MG63 (cell line): ENCODE results near the gene GUCY2C. TPM values are rescaled to one million over a fixed set of nuclear protein-coding genes. Genes with fewer than 3 reads are reported as not detected.
"Not testable (repeated sequence)": the region's sequence is repeated elsewhere in the genome, so short reads cannot be mapped to it uniquely, and the experiment has no call there.

Experiments
- DNase-seq: peaks from one replicate; pipeline ENCODE4 v3.0.0-alpha.2; 2020
- H3K27me3 ChIP-seq: fragments of 250-450 bp; sonication (Bioruptor Pico); 2 replicates; pipeline ENCODE4 v1.5.1; 2020; ENCODE audit warnings: mild to moderate bottlenecking, moderate library complexity
- H3K36me3 ChIP-seq: fragments of 250-450 bp; sonication (Bioruptor Pico); 2 replicates; pipeline ENCODE4 v1.5.1; 2020; ENCODE audit warnings: mild to moderate bottlenecking, moderate library complexity
- H3K4me3 ChIP-seq: fragments of 250-450 bp; sonication (Bioruptor Pico); 2 replicates; pipeline ENCODE4 v1.5.1; 2020; ENCODE audit warnings: mild to moderate bottlenecking, moderate library complexity
- H3K9me3 ChIP-seq: fragments of 250-450 bp; sonication (Bioruptor Pico); 2 replicates; pipeline ENCODE4 v1.5.1; 2020; ENCODE audit warnings: mild to moderate bottlenecking, moderate library complexity
- total RNA-seq: library from RNA; depleted of rRNA; stranded (reverse); fragments of >200 nt; shearing (Covaris generic); gene quantifications from 2 replicates; pipeline ENCODE4 v1.2.3, GENCODE V29; 2014; ENCODE audit warnings: low replicate concordance

GUCY2C gene
- total RNA-seq, 1 experiment from 2014 or later: not detected

- Histone ChIP-seq H3K9me3 (no peaks in the 10 kb centered on the region), H3K27me3 (no peaks in the 10 kb centered on the region), H3K36me3 (no peaks in the 10 kb centered on the region), H3K4me3 (no peak overlapping the region)
- no peak for DNase-seq
Measured at GRCh38 chr12:14694145-14694714, 2.2 kb downstream of the GUCY2C start.

GRCh38 chr12:14693116-14693515 is 3.3 kb downstream of the GUCY2C start:
- Histone ChIP-seq H3K4me3 (no peak overlapping the region), H3K27me3 (no peaks in the 10 kb centered on the region), H3K9me3 (no peaks in the 10 kb centered on the region), H3K36me3 (no peaks in the 10 kb centered on the region)
- DNase-seq: no peak

- H3K27me3 ChIP-seq: no peaks in the 10 kb centered on the region
- H3K4me3 ChIP-seq: no peak overlapping the region
- H3K36me3 ChIP-seq: no peaks in the 10 kb centered on the region
- H3K9me3 ChIP-seq: no peaks in the 10 kb centered on the region
- DNase-seq: no peak
Measured at GRCh38 chr12:14691560-14691959, 4.8 kb downstream of the GUCY2C start.

- Histone ChIP-seq H3K9me3 (no peaks in the 10 kb centered on the region), H3K36me3 (no peaks in the 10 kb centered on the region), H3K27me3 (no peaks in the 10 kb centered on the region), H3K4me3 (no peak overlapping the region)
- DNase-seq: no peak
Measured at GRCh38 chr12:14689996-14690395, 6.4 kb downstream of the GUCY2C start.

- Histone ChIP-seq H3K36me3 (no peaks in the 10 kb centered on the region), H3K9me3 (no peaks in the 10 kb centered on the region), H3K27me3 (no peaks in the 10 kb centered on the region), H3K4me3 (no peak overlapping the region)
- DNase-seq: no peak
Measured at GRCh38 chr12:14689144-14689543, 7.3 kb downstream of the GUCY2C start.

- H3K36me3 ChIP-seq, H3K4me3 ChIP-seq, H3K27me3 ChIP-seq, H3K9me3 ChIP-seq, DNase-seq: not testable (repeated sequence)
Measured at GRCh38 chr12:14682231-14682630, 14.2 kb downstream of the GUCY2C start.

GRCh38 chr12:14681625-14682024 is 14.8 kb downstream of the GUCY2C start:
- no peak overlapping the region for H3K4me3 ChIP-seq
- no peaks in the 10 kb centered on the region for H3K27me3 ChIP-seq
- no peaks in the 10 kb centered on the region for H3K9me3 ChIP-seq
- DNase-seq: no peak
- H3K36me3 ChIP-seq: no peaks in the 10 kb centered on the region

GRCh38 chr12:14681190-14681589 is 15.2 kb downstream of the GUCY2C start:
- no peaks in the 10 kb centered on the region for H3K27me3 ChIP-seq
- H3K9me3 ChIP-seq: no peaks in the 10 kb centered on the region
- no peaks in the 10 kb centered on the region for H3K36me3 ChIP-seq
- DNase-seq: no peak
- H3K4me3 ChIP-seq: no peak overlapping the region

GRCh38 chr12:14678547-14679150 is 17.8 kb downstream of the GUCY2C start:
- no peak overlapping the region for H3K4me3 ChIP-seq
- no peak for DNase-seq
- no peaks in the 10 kb centered on the region for H3K9me3 ChIP-seq
- peaks cover 4% of the 10 kb centered on the region; the same call in 1 of the 2 replicates for H3K27me3 ChIP-seq
- H3K36me3 ChIP-seq: no peaks in the 10 kb centered on the region

- Histone ChIP-seq H3K36me3 (no peaks in the 10 kb centered on the region), H3K27me3 (no peaks in the 10 kb centered on the region), H3K4me3 (no peak overlapping the region), H3K9me3 (no peaks in the 10 kb centered on the region)
- no peak for DNase-seq
Measured at GRCh38 chr12:14668591-14668990, 27.8 kb downstream of the GUCY2C start.

GRCh38 chr12:14665354-14666348 is 30.7 kb downstream of the GUCY2C start:
- H3K4me3 ChIP-seq: no peak overlapping the region
- DNase-seq: no peak
- H3K9me3 ChIP-seq: no peaks in the 10 kb centered on the region
- H3K27me3 ChIP-seq: no peaks in the 10 kb centered on the region
- H3K36me3 ChIP-seq: no peaks in the 10 kb centered on the region

GRCh38 chr12:14664434-14665023 is 31.9 kb downstream of the GUCY2C start:
- Histone ChIP-seq H3K27me3 (no peaks in the 10 kb centered on the region), H3K9me3 (no peaks in the 10 kb centered on the region), H3K4me3 (no peak overlapping the region), H3K36me3 (no peaks in the 10 kb centered on the region)
- DNase-seq: no peak

GRCh38 chr12:14663002-14663401 is 33.4 kb downstream of the GUCY2C start:
- Histone ChIP-seq H3K4me3 (no peak overlapping the region), H3K27me3 (no peaks in the 10 kb centered on the region), H3K36me3 (no peaks in the 10 kb centered on the region), H3K9me3 (no peaks in the 10 kb centered on the region)
- no peak for DNase-seq

GRCh38 chr12:14656846-14657245 is 39.6 kb downstream of the GUCY2C start:
- Histone ChIP-seq H3K4me3 (no peak overlapping the region), H3K36me3 (no peaks in the 10 kb centered on the region), H3K9me3 (no peaks in the 10 kb centered on the region), H3K27me3 (no peaks in the 10 kb centered on the region)
- no peak for DNase-seq

GRCh38 chr12:14655284-14655683 is 41.1 kb downstream of the GUCY2C start:
- no peaks in the 10 kb centered on the region for H3K36me3 ChIP-seq
- no peaks in the 10 kb centered on the region for H3K9me3 ChIP-seq
- no peaks in the 10 kb centered on the region for H3K27me3 ChIP-seq
- H3K4me3 ChIP-seq: no peak overlapping the region
- DNase-seq: no peak

GRCh38 chr12:14654842-14655241 is 41.6 kb downstream of the GUCY2C start:
- Histone ChIP-seq H3K9me3 (no peaks in the 10 kb centered on the region), H3K4me3 (no peak overlapping the region), H3K27me3 (no peaks in the 10 kb centered on the region), H3K36me3 (no peaks in the 10 kb centered on the region)
- DNase-seq: no peak

- DNase-seq: no peak
- Histone ChIP-seq H3K27me3 (no peaks in the 10 kb centered on the region), H3K4me3 (no peak overlapping the region), H3K9me3 (no peaks in the 10 kb centered on the region), H3K36me3 (no peaks in the 10 kb centered on the region)
Measured at GRCh38 chr12:14654416-14654815, 42.0 kb downstream of the GUCY2C start.
